PFSK-1 (cell line): ENCODE results near the gene DND1.

Experiments
- POLR2AphosphoS5 ChIP-seq: IDR thresholded peaks from 2 replicates; pipeline ENCODE4 v1.6.1; 2012; ENCODE audit warnings: low read depth, mild to moderate bottlenecking, control low read depth, low read length, moderate library complexity
- SIN3A ChIP-seq: IDR thresholded peaks from 2 replicates; pipeline ENCODE4 v1.6.1; 2012; ENCODE audit warnings: mild to moderate bottlenecking, low read length, moderate library complexity, borderline replicate concordance; ENCODE audit not compliant: insufficient read depth
- TAF1 ChIP-seq: IDR thresholded peaks from 2 replicates; pipeline ENCODE4 v1.6.1; 2012; ENCODE audit warnings: low read length, control low read depth, borderline replicate concordance; ENCODE audit not compliant: insufficient read depth
- TF ChIP-seq, protein P1 (sequence below), 2 experiments: IDR thresholded peaks; 2 replicates each; pipeline versions ENCODE4 v1.6.1 to v1.8.0; 2011 to 2012; ENCODE audit warnings: low read depth in 2 of 2, low read length in 2 of 2, control low read depth in 1 of 2, inconsistent platforms in 1 of 2, mild to moderate bottlenecking in 1 of 2, moderate library complexity in 1 of 2; ENCODE audit not compliant: insufficient read depth in 1 of 2

DNA sequence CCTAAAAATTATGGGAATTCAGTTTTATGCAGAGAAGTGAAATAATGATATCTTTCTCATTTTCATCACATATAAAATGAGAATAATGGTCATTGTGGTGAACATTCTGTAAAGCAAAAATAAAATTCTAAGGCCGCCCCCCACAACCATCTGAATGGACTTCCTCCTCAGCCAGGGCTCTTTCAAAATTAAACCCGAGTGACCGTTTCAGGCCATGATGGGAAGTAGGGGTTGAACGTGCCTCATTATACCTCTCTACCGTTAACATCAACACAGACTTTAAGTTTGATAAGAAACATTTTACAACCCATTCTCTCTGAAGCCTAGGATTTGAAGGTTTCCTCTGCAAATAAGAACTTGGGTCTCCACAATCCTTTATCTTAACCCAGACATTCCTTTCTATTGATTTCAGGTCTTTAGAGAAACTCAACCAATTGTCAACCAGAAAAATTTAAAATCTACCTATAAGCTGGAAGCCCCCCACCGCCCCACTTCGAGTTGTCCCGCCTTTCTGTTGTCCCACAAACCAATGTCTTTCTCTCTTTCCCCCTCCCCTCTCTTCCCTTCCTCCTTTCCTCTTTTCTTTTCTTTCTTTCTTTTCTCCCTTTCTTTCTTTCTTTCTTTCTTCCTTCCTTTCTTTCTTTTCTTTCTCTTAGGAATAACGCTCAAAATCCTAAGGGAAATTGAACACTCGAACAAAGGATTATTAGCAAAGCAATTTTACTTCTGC is 35.8 kb downstream of the DND1 start:
- no peak for TF ChIP-seq TAF1
- TF ChIP-seq, protein P1, sequence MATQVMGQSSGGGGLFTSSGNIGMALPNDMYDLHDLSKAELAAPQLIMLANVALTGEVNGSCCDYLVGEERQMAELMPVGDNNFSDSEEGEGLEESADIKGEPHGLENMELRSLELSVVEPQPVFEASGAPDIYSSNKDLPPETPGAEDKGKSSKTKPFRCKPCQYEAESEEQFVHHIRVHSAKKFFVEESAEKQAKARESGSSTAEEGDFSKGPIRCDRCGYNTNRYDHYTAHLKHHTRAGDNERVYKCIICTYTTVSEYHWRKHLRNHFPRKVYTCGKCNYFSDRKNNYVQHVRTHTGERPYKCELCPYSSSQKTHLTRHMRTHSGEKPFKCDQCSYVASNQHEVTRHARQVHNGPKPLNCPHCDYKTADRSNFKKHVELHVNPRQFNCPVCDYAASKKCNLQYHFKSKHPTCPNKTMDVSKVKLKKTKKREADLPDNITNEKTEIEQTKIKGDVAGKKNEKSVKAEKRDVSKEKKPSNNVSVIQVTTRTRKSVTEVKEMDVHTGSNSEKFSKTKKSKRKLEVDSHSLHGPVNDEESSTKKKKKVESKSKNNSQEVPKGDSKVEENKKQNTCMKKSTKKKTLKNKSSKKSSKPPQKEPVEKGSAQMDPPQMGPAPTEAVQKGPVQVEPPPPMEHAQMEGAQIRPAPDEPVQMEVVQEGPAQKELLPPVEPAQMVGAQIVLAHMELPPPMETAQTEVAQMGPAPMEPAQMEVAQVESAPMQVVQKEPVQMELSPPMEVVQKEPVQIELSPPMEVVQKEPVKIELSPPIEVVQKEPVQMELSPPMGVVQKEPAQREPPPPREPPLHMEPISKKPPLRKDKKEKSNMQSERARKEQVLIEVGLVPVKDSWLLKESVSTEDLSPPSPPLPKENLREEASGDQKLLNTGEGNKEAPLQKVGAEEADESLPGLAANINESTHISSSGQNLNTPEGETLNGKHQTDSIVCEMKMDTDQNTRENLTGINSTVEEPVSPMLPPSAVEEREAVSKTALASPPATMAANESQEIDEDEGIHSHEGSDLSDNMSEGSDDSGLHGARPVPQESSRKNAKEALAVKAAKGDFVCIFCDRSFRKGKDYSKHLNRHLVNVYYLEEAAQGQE (IDR thresholded peaks at IDR 0.05; ENCODE audit: insufficient read depth in 1 of 2, low read depth in 2 of 2, low read length in 2 of 2), result no peak
- TF ChIP-seq POLR2AphosphoS5, result no peak
- TF ChIP-seq SIN3A, result no peak
